Spleen (tissue), 11 donors: ENCODE results near the gene MAP3K10. TPM values are rescaled to one million over a fixed set of nuclear protein-coding genes. Genes with fewer than 3 reads are reported as not detected.

ENCODE experiments used
- DNase-seq: peaks from one replicate; pipeline ENCODE4 v3.0.0-alpha.2; 2020
- H3K27ac ChIP-seq, 8 donors: fragments of 200-600 bp; sonication (generic) in 7 of 8; 1 replicate in 4 of 8; 2 replicates in 4 of 8; pipeline versions ENCODE4 v1.5.0 to v1.8.0; 2016 to 2021; ENCODE audit warnings: inconsistent platforms in 4 of 8, mild to moderate bottlenecking in 4 of 8, moderate library complexity in 1 of 8
- H3K27me3 ChIP-seq, 7 donors: fragments of 200-600 bp; sonication (generic) in 6 of 7; replicated peaks in 1 of 7; 1 replicate in 4 of 7; 2 replicates in 3 of 7; pipeline versions ENCODE4 v1.5.0 to v1.8.0; 2016 to 2021; ENCODE audit warnings: inconsistent platforms in 3 of 7, mild to moderate bottlenecking in 1 of 7
- H3K36me3 ChIP-seq, 6 donors: fragments of 200-600 bp; sonication (generic) in 5 of 6; 1 replicate in 4 of 6; 2 replicates in 2 of 6; pipeline versions ENCODE4 v1.5.0 to v1.8.0; 2016 to 2021; ENCODE audit warnings: inconsistent platforms in 2 of 6
- H3K4me1 ChIP-seq, 6 donors: fragments of 200-600 bp; sonication (generic) in 5 of 6; 1 replicate in 3 of 6; 2 replicates in 3 of 6; pipeline versions ENCODE4 v1.5.0 to v1.8.0; 2016 to 2021; ENCODE audit warnings: inconsistent platforms in 3 of 6
- H3K4me3 ChIP-seq, 8 donors: fragments of 200-600 bp; sonication (generic) in 7 of 8; 1 replicate in 4 of 8; 2 replicates in 4 of 8; pipeline versions ENCODE4 v1.5.0 to v1.8.0; 2016 to 2021; ENCODE audit warnings: inconsistent platforms in 4 of 8, mild to moderate bottlenecking in 4 of 8, moderate library complexity in 2 of 8
- H3K9me3 ChIP-seq, 8 donors: fragments of 200-600 bp; sonication (generic) in 7 of 8; 1 replicate in 4 of 8; 2 replicates in 4 of 8; pipeline versions ENCODE4 v1.5.0 to v1.8.0; 2016 to 2021; ENCODE audit warnings: inconsistent platforms in 4 of 8
- POLR2A ChIP-seq, 3 donors: fragments of 450-650 bp; IDR thresholded peaks; one replicate each; pipeline ENCODE4 v1.5.1; 2017; ENCODE audit warnings: antibody characterized with exemption in 3 of 3, mild to moderate bottlenecking in 1 of 3
- POLR2AphosphoS5 ChIP-seq, 3 donors: sonication (generic); formaldehyde crosslinking; IDR thresholded peaks; one replicate each; pipeline ENCODE4 v1.5.1; 2017; ENCODE audit warnings: antibody characterized with exemption in 3 of 3
- WGBS, 5 donors: extraction: QIAGEN DNeasy Blood & Tissue Kit in 3 of 5; methylation state at CpG; one replicate each; pipeline versions ENCODE4 v1.1.5 to v1.1.7; 2013 to 2018; 5-methylcytosine and 5-hydroxymethylcytosine counted together
- intact Hi-C: fragments of 100-400 bp; cut with DNase I; formaldehyde crosslinking; loops from one replicate; pipeline ENCODE4 v1.15.0; 2023; ENCODE audit warnings: low total_unique reads
- polyA plus RNA-seq, 3 donors: library from polyadenylated mRNA; stranded (reverse); fragments of 200-250 nt; gene quantifications; one replicate each; pipeline ENCODE4 v1.2.1, GENCODE V29; 2013
- total RNA-seq, 7 donors: library from RNA; depleted of rRNA in 3 of 7; stranded (reverse); fragments of >200 nt in 3 of 7; fragmentation: NEBNext Ultra II Directional in 4 of 7; extraction: Animal tissue kit (Norgen Biotek cat#: 25700) in 4 of 7; gene quantifications; one replicate each; pipeline versions ENCODE4 v1.1.0 to v1.2.1, GENCODE V29; 2016 to 2021
- TF ChIP-seq, protein P1 (sequence below), 11 experiments: fragments of 200-600 bp in 7 of 11; fragments of 450-650 bp in 4 of 11; sonication (generic) in 4 of 11; IDR thresholded peaks in 8 of 11; conservative IDR thresholded peaks in 3 of 11; 1 replicate in 7 of 11; 2 replicates in 4 of 11; pipeline versions ENCODE4 v1.4.0 to v1.8.0; 2016 to 2021; ENCODE audit warnings: antibody characterized with exemption in 11 of 11, inconsistent platforms in 4 of 11, mild to moderate bottlenecking in 1 of 11
- donor health status: healthy with polysubstance abuse.
- donor health status: DM: no; HTN: no; CAD: no; lungs with moderate emphysema.
- donor health status: DM: no; HTN: no; CAD: no.
- donor health status: Bipolar disorder and iron deficiency.
- donor health status: healthy.
- donor health status: DM: no; HTN: no; CAD: no.
- donor health status: DM: yes; HTN: yes; CAD: no.

The MAP3K10 gene
- total and polyA plus RNA-seq, 10 donors, result 4.3 to 25.6 (median 17.4) TPM

DNA sequence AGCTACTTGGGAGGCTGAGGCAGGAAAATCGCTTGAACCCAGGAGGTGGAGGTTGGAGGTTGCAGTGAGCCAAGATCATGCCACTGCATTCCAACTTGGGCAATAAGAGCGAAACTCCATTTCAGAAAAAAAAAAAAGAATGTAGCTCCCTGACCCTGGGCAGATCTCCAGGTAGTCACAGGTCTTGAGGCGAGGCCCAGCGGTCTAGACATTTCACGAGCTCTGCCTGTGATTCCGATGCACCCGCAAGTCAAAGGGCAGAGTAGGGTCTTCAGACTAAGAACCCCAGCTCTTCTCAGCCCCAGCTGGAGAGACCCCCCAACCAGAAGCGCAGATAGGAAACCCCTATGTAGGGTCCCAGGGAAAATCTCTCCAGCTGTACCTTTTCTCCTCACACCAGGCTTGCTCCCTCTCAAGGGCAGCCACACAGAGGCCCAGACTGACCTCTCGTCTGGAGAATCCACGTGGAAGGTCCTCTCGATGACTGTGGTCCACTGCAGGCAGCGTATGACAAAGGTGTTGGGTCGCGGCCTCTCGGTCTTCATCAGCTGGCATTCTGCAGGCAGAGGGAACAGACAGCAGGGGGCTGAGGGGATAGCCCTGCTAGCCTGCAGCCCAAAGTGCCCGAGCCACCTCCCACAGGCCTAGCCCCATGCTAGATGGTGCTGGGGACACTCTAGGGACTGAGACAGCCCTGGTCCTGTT is 63.6 kb downstream of the MAP3K10 start:
- TF ChIP-seq, protein P1, sequence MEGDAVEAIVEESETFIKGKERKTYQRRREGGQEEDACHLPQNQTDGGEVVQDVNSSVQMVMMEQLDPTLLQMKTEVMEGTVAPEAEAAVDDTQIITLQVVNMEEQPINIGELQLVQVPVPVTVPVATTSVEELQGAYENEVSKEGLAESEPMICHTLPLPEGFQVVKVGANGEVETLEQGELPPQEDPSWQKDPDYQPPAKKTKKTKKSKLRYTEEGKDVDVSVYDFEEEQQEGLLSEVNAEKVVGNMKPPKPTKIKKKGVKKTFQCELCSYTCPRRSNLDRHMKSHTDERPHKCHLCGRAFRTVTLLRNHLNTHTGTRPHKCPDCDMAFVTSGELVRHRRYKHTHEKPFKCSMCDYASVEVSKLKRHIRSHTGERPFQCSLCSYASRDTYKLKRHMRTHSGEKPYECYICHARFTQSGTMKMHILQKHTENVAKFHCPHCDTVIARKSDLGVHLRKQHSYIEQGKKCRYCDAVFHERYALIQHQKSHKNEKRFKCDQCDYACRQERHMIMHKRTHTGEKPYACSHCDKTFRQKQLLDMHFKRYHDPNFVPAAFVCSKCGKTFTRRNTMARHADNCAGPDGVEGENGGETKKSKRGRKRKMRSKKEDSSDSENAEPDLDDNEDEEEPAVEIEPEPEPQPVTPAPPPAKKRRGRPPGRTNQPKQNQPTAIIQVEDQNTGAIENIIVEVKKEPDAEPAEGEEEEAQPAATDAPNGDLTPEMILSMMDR (IDR thresholded peaks at IDR 0.05 in 8 of 11, conservative IDR thresholded peaks at IDR 0.05 in 3 of 11), result no peak
- TF ChIP-seq POLR2AphosphoS5 (IDR thresholded peaks at IDR 0.05) (no peak), POLR2A (IDR thresholded peaks at IDR 0.05) (no peak)
- DNase-seq, result no peak
- no peaks in the 10 kb centered on the region for H3K9me3 ChIP-seq
- intact Hi-C loops, result no loop called here
- H3K4me3 ChIP-seq, result no peak overlapping the region
- 95 to 97% (median 95%) methylated on average over 14 to 16 of the region's 16 CpGs for WGBS, 5 donors
- H3K27ac ChIP-seq, result no peak overlapping the region
- no peaks in the 10 kb centered on the region for H3K27me3 ChIP-seq
- peaks cover 0 to 74% (median 43%) of the 10 kb centered on the region in 6 donors for H3K36me3 ChIP-seq
- H3K4me1 ChIP-seq, result peaks cover 0 to 30% (median 0%) of the 10 kb centered on the region in 6 donors

- Histone ChIP-seq H3K36me3 (peaks cover 0 to 66% (median 41%) of the 10 kb centered on the region in 6 donors), H3K27me3 (no peaks in the 10 kb centered on the region), H3K9me3 (no peaks in the 10 kb centered on the region), H3K4me3 (no peak overlapping the region), H3K27ac (no peak overlapping the region), H3K4me1 (peaks cover 0 to 30% (median under 1%) of the 10 kb centered on the region in 6 donors)
- 67 to 82% (median 75%) methylated on average over 3 of the region's 3 CpGs for WGBS, 5 donors
- TF ChIP-seq, protein P1 (IDR thresholded peaks at IDR 0.05 in 8 of 11, conservative IDR thresholded peaks at IDR 0.05 in 3 of 11), result no peak
- TF ChIP-seq POLR2A (IDR thresholded peaks at IDR 0.05), result no peak
- TF ChIP-seq POLR2AphosphoS5 (IDR thresholded peaks at IDR 0.05), result no peak
- intact Hi-C loops, result no loop called here
- no peak for DNase-seq
Observed at GRCh38 chr19:40255619-40256166, 64.5 kb downstream of the MAP3K10 start.

GRCh38 chr19:40256512-40256911 is 65.3 kb downstream of the MAP3K10 start:
- TF ChIP-seq, protein P1 (IDR thresholded peaks at IDR 0.05 in 8 of 11, conservative IDR thresholded peaks at IDR 0.05 in 3 of 11), result no peak
- TF ChIP-seq POLR2A (IDR thresholded peaks at IDR 0.05) (no peak), POLR2AphosphoS5 (IDR thresholded peaks at IDR 0.05) (no peak)
- peaks cover 0 to 38% (median 2%) of the 10 kb centered on the region in 6 donors for H3K4me1 ChIP-seq
- WGBS, 5 donors, result 89 to 94% (median 93%) methylated on average over 7 to 8 of the region's 8 CpGs
- H3K27ac ChIP-seq, result no peak overlapping the region
- no peak for DNase-seq
- H3K9me3 ChIP-seq, result no peaks in the 10 kb centered on the region
- H3K4me3 ChIP-seq, result no peak overlapping the region
- intact Hi-C loops, result no loop called here
- H3K27me3 ChIP-seq, result no peaks in the 10 kb centered on the region
- H3K36me3 ChIP-seq, result peaks cover 0 to 58% (median 40%) of the 10 kb centered on the region in 6 donors

- H3K36me3 ChIP-seq, result peaks cover 0 to 54% (median 40%) of the 10 kb centered on the region in 6 donors
- intact Hi-C loops, result no loop called here
- H3K4me1 ChIP-seq, result peaks cover 0 to 39% (median 5%) of the 10 kb centered on the region in 6 donors
- H3K27ac ChIP-seq, result no peak overlapping the region
- no peak overlapping the region for H3K4me3 ChIP-seq
- H3K9me3 ChIP-seq, result no peaks in the 10 kb centered on the region
- no peaks in the 10 kb centered on the region for H3K27me3 ChIP-seq
- 77 to 91% (median 86%) methylated on average over 9 of the region's 9 CpGs for WGBS, 5 donors
- no peak for DNase-seq
- TF ChIP-seq POLR2AphosphoS5 (IDR thresholded peaks at IDR 0.05), result no peak
- no peak for TF ChIP-seq POLR2A (IDR thresholded peaks at IDR 0.05)
- TF ChIP-seq, protein P1 (IDR thresholded peaks at IDR 0.05 in 8 of 11, conservative IDR thresholded peaks at IDR 0.05 in 3 of 11), result no peak
Observed at GRCh38 chr19:40257096-40257517, 65.9 kb downstream of the MAP3K10 start.
